ENCODE data around the gene MTCP1. TPM values are rescaled to one million over a fixed set of nuclear protein-coding genes. Genes with fewer than 3 reads are reported as not detected.

MTCP1 gene
- total and polyA plus RNA-seq, 8 donors: 10.9 to 55.9 (median 17.3) TPM

- TF ChIP-seq, protein P1, sequence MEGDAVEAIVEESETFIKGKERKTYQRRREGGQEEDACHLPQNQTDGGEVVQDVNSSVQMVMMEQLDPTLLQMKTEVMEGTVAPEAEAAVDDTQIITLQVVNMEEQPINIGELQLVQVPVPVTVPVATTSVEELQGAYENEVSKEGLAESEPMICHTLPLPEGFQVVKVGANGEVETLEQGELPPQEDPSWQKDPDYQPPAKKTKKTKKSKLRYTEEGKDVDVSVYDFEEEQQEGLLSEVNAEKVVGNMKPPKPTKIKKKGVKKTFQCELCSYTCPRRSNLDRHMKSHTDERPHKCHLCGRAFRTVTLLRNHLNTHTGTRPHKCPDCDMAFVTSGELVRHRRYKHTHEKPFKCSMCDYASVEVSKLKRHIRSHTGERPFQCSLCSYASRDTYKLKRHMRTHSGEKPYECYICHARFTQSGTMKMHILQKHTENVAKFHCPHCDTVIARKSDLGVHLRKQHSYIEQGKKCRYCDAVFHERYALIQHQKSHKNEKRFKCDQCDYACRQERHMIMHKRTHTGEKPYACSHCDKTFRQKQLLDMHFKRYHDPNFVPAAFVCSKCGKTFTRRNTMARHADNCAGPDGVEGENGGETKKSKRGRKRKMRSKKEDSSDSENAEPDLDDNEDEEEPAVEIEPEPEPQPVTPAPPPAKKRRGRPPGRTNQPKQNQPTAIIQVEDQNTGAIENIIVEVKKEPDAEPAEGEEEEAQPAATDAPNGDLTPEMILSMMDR (IDR thresholded peaks at IDR 0.05): no peak
- H3K27ac ChIP-seq: peak overlapping the region in 3 of 4 donors; percentile 52 to 72 (median 57)
- no peaks in the 10 kb centered on the region for H3K36me3 ChIP-seq
- peak in 3 of 4 donors; percentile 1 to 9 (median 2) for ATAC-seq
- H3K4me1 ChIP-seq: peaks cover 0 to 4% (median 0%) of the 10 kb centered on the region in 3 donors
- no peaks in the 10 kb centered on the region for H3K9me3 ChIP-seq
- WGBS, 2 donors: 1 to 35% methylated on average over 25 of the region's 25 CpGs
- H3K27me3 ChIP-seq: no peaks in the 10 kb centered on the region
- peak in 2 of 6 donors; percentile 66 to 80 for DNase-seq
- intact Hi-C loops (cut with DNase I): no loop called here
- no peak for FAIRE-seq
- H3K4me3 ChIP-seq: peak overlapping the region; percentile 37 to 50 (median 44)
These were observed 851 bp upstream of the MTCP1 start for GRCh38 chrX:155071694-155072280.

GRCh38 chrX:155070663-155070974 is 317 bp downstream of the MTCP1 start:
- Histone ChIP-seq H3K9me3 (no peaks in the 10 kb centered on the region), H3K4me3 (peak overlapping the region; percentile 29 to 51 (median 42)), H3K4me1 (peaks cover 0 to 4% (median 0%) of the 10 kb centered on the region in 3 donors), H3K27ac (peak overlapping the region; percentile 65 to 80 (median 76)), H3K27me3 (no peaks in the 10 kb centered on the region), H3K36me3 (no peaks in the 10 kb centered on the region)
- DNase-seq: peak in 1 of 6 donors; percentile 45
- FAIRE-seq: no peak
- peak in 3 of 4 donors; percentile 7 to 16 (median 15) for ATAC-seq
- intact Hi-C loops (cut with DNase I): no loop called here
- TF ChIP-seq, protein P1 (IDR thresholded peaks at IDR 0.05): no peak
- 0 to 47% methylated on average over 16 of the region's 16 CpGs for WGBS, 2 donors

- Histone ChIP-seq H3K9me3 (no peaks in the 10 kb centered on the region), H3K4me1 (peaks cover 0 to 4% (median 0%) of the 10 kb centered on the region in 3 donors), H3K27ac (peak overlapping the region in 3 of 4 donors; percentile 73 to 80 (median 79)), H3K27me3 (no peaks in the 10 kb centered on the region), H3K4me3 (peak overlapping the region; percentile 29 to 51 (median 42)), H3K36me3 (no peaks in the 10 kb centered on the region)
- intact Hi-C loops (cut with DNase I): no loop called here
- ATAC-seq: no peak
- FAIRE-seq: no peak
- 2 to 36% methylated on average over 12 of the region's 12 CpGs for WGBS, 2 donors
- TF ChIP-seq, protein P1 (IDR thresholded peaks at IDR 0.05): no peak
- no peak for DNase-seq
These were observed 898 bp downstream of the MTCP1 start for GRCh38 chrX:155070038-155070437.

- TF ChIP-seq, protein P1 (IDR thresholded peaks at IDR 0.05): no peak
- DNase-seq: no peak
- WGBS, 2 donors: 55 to 65% methylated on average over 1 of the region's 1 CpG
- no peaks in the 10 kb centered on the region for H3K9me3 ChIP-seq
- FAIRE-seq: no peak
- no peaks in the 10 kb centered on the region for H3K36me3 ChIP-seq
- no peak for ATAC-seq
- no peak overlapping the region for H3K27ac ChIP-seq
- no peaks in the 10 kb centered on the region for H3K27me3 ChIP-seq
- peak overlapping the region in 2 of 4 donors; percentile 49 to 51 for H3K4me3 ChIP-seq
- peaks cover 0 to 4% (median 0%) of the 10 kb centered on the region in 3 donors for H3K4me1 ChIP-seq
- intact Hi-C loops (cut with DNase I): loop anchor here in 1 of 3 donors (5.0 kb wide), 1 partner anchor 82 kb away; no protein-coding TSS in a partner anchor
These were observed 1.5 kb downstream of the MTCP1 start for GRCh38 chrX:155069414-155069813.

DNA sequence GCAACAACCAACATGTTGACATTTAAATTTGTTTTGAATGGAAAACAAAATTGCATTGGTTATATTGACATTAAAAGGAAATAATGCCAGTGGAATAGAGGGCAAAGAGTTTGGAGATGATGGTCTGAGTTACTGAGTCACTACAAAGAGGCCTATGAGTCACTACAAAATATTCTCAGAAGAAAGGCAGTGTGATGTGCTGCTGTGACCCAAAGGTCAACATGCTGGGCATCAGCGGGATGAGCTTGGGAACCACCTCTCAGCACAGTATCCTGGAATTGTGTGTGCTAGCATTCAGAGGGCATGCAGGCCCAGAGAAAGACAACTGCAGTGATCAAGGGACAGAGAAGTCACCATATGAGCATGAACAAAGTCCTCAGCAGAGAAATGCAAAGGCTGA is 2.8 kb downstream of the MTCP1 start:
- ATAC-seq: no peak
- Histone ChIP-seq H3K27me3 (no peaks in the 10 kb centered on the region), H3K9me3 (no peaks in the 10 kb centered on the region), H3K4me3 (no peak overlapping the region), H3K27ac (no peak overlapping the region), H3K4me1 (peaks cover 0 to 4% (median 0%) of the 10 kb centered on the region in 3 donors), H3K36me3 (no peaks in the 10 kb centered on the region)
- DNase-seq: no peak
- intact Hi-C loops (cut with DNase I): loop anchor here in 1 of 3 donors (5.0 kb wide), 1 partner anchor 81 kb away; no protein-coding TSS in a partner anchor
- TF ChIP-seq, protein P1 (IDR thresholded peaks at IDR 0.05): no peak
- no peak for FAIRE-seq
- WGBS, 2 donors: 79 to 82% methylated on average over 1 of the region's 1 CpG

Measured in pancreas (tissue), 10 donors.